NT2/D1 (cell line): ENCODE results near the gene POLR2E.

Experiments
- SUZ12 ChIP-seq: IDR thresholded peaks from 2 replicates; pipeline ENCODE4 v1.6.1; 2011; ENCODE audit not compliant: insufficient read length, insufficient read depth; ENCODE audit errors: extremely low read depth
- YY1 ChIP-seq: IDR thresholded peaks from 2 replicates; pipeline ENCODE4 v1.6.1; 2011; ENCODE audit not compliant: insufficient read length, insufficient read depth
- ZNF274 ChIP-seq: IDR thresholded peaks from 2 replicates; pipeline ENCODE4 v1.6.1; 2011; ENCODE audit warnings: mild to moderate bottlenecking, low read depth, low read length

DNA sequence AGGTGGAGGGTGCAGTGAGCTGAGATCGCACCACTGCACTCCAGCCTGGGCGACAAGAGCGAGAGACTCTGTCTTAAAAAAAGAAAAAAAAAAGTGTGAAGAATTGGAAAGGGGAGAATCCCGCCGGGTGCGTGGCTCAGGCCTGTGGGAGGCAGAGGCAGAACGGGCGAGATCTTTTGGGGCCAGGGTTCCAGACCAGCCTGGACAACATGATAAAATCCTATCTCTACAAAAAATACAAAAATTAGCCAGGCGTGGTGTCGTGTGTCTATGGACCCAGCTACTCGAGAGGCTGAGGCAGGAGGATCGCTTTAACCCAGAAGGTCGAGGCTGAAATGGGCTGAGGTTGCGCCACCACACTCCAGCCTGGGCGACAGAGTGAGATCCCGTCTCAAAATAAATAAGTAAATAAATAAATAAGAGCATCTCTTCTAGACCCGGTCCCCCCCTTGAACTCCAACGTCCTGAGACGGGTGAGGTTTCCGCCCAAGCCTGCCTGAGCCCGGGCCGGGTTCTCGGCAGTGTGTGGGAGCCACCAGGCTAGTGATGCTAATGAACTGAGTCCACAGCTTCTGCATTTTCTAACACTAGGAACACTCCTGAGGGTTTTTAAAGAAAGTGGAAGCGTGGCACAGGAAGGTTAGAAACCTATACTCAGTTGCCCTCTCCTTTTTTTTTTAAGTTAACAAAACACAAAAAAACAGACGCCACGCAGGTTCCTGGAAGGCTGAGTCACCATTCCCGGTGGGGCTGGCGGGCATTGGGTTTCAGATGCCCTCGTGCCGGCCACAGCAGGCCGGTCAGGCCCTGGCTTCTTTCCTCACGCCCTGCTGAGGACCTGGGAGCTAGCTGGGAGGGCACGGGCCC, 30.7 kb upstream of the POLR2E start:
- TF ChIP-seq YY1 (no peak), ZNF274 (no peak), SUZ12 (no peak)
